Sigmoid colon (tissue), 4 donors: ENCODE measurements around the gene FRY.

Experiments used
- POLR2AphosphoS5 ChIP-seq, 4 donors: sonication (generic); formaldehyde crosslinking; IDR thresholded peaks; one replicate each; pipeline ENCODE4 v1.6.1; 2017; ENCODE audit warnings: antibody characterized with exemption in 4 of 4
- TF ChIP-seq, protein P1 (sequence below), 4 experiments: fragments of 450-650 bp in 3 of 4; fragments of 200-600 bp in 1 of 4; IDR thresholded peaks; one replicate each; pipeline ENCODE4 v1.5.1; 2016 to 2019; ENCODE audit warnings: antibody characterized with exemption in 4 of 4, mild to moderate bottlenecking in 3 of 4, moderate library complexity in 2 of 4

DNA sequence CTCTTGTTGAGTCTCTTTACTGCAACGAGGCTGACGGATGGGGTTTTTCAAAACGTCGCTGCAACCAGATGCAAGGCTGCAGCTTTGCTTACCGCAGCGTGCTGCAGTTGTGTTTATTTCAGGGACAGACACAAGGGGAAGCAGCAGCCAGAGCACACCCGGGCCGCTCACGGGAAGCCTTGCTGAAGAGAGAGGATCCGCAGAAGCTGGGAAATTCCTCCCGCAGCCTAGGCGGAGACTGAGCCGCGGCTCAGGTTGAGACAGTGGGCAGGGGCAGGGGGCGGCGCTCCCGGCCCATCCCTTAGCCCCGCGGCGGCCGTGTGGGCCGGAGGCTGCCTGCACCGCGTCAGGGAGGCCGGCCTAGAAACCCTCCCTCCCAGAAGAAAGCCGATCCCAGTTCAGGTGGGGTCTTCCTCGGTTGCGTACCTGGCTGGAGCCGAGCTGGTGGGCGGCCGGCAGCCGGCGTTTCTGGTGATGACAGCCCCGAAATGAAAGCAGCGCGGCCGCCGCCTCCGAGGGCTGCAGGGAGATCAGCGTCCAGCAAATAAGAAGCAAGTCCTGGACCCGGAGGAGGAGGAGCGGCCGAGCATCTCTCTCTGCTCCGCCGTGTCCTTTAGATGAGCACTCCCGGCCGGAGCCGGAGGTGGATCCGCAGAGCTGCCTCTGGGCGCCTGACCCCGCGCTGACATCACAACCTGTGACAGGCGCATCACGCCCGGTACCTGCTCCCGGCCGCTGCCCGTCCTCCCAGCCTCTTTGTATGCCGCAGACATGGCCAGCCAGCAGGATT is at the start of gene FRY:
- TF ChIP-seq, protein P1, sequence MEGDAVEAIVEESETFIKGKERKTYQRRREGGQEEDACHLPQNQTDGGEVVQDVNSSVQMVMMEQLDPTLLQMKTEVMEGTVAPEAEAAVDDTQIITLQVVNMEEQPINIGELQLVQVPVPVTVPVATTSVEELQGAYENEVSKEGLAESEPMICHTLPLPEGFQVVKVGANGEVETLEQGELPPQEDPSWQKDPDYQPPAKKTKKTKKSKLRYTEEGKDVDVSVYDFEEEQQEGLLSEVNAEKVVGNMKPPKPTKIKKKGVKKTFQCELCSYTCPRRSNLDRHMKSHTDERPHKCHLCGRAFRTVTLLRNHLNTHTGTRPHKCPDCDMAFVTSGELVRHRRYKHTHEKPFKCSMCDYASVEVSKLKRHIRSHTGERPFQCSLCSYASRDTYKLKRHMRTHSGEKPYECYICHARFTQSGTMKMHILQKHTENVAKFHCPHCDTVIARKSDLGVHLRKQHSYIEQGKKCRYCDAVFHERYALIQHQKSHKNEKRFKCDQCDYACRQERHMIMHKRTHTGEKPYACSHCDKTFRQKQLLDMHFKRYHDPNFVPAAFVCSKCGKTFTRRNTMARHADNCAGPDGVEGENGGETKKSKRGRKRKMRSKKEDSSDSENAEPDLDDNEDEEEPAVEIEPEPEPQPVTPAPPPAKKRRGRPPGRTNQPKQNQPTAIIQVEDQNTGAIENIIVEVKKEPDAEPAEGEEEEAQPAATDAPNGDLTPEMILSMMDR (IDR thresholded peaks at IDR 0.05) = no peak
- peak; percentile 38 to 89 (median 58) for TF ChIP-seq POLR2AphosphoS5 (IDR thresholded peaks at IDR 0.05)
